SK-N-SH (cell line): ENCODE results near the gene CHPF2. TPM values are rescaled to one million over a fixed set of nuclear protein-coding genes. Genes with fewer than 3 reads are reported as not detected.

ENCODE experiments used
- CTCF ChIA-PET: fragments of 300-600, 350-600 bp; formaldehyde crosslinking; extraction: SDS; loops from one replicate; lab custom pipeline; 2021; lab: Yijun Ruan, JAX
- POLR2A ChIA-PET: fragments of 350-600 bp; sonication (Branson Sonifier 250); formaldehyde crosslinking; extraction: SDS; loops from one replicate; lab custom pipeline; 2020; ENCODE audit warnings: antibody characterized with exemption, inconsistent platforms; lab: Yijun Ruan, JAX
- DNase-seq: peaks from one replicate; pipeline ENCODE4 v3.0.0; 2012
- H2AFZ ChIP-seq: fragments of 200-600 bp; sonication (generic); 2 replicates; pipeline ENCODE4 v1.8.1; 2016; ENCODE audit warnings: antibody characterized with exemption, mild to moderate bottlenecking, low read depth
- H3F3A ChIP-seq: fragments of 200-600 bp; sonication (generic); replicated peaks from 2 replicates; pipeline ENCODE3; 2016; ENCODE audit warnings: antibody characterized with exemption, mild to moderate bottlenecking; ENCODE audit not compliant: insufficient read depth
- H3K27ac ChIP-seq, 2 experiments: fragments of 200-500 bp in 1 of 2; fragments of 200-600 bp in 1 of 2; sonication (Bioruptor generic) in 1 of 2; sonication (generic), shearing (Covaris generic) in 1 of 2; 2 replicates each; pipeline versions ENCODE4 v1.5.1 to v1.6.1; 2014 to 2016; ENCODE audit warnings: low read depth in 2 of 2, inconsistent platforms in 1 of 2, low read length in 1 of 2, mild to moderate bottlenecking in 1 of 2, mixed read lengths in 1 of 2
- H3K27me3 ChIP-seq: fragments of 200-600 bp; sonication (generic), shearing (Covaris generic); 2 replicates; pipeline ENCODE4 v1.6.1; 2016; ENCODE audit warnings: mixed run types; ENCODE audit not compliant: insufficient read depth
- H3K36me3 ChIP-seq, 2 experiments: fragments of 200-500 bp in 1 of 2; fragments of 200-600 bp in 1 of 2; sonication (Bioruptor generic) in 1 of 2; sonication (generic) in 1 of 2; replicated peaks in 1 of 2; 2 replicates each; pipeline versions ENCODE3 to v1.5.1; 2014 to 2016; ENCODE audit warnings: low read length in 1 of 2, mild to moderate bottlenecking in 1 of 2; ENCODE audit not compliant: insufficient read depth in 2 of 2, control insufficient read depth in 1 of 2
- H3K4me1 ChIP-seq, 2 experiments: fragments of 200-500 bp in 1 of 2; fragments of 200-600 bp in 1 of 2; sonication (Bioruptor generic) in 1 of 2; sonication (generic), shearing (Covaris generic) in 1 of 2; 2 replicates each; pipeline versions ENCODE4 v1.5.1 to v1.6.1; 2014 to 2016; ENCODE audit warnings: low read depth in 1 of 2, low read length in 1 of 2, mixed run types in 1 of 2; ENCODE audit not compliant: insufficient read depth in 2 of 2, control insufficient read depth in 1 of 2
- H3K4me2 ChIP-seq: fragments of 200-600 bp; sonication (generic), shearing (Covaris generic); 2 replicates; pipeline ENCODE4 v1.6.1; 2017; ENCODE audit warnings: mixed run types
- H3K4me3 ChIP-seq, 2 experiments: fragments of 200-500 bp in 1 of 2; fragments of 200-600 bp in 1 of 2; sonication (Bioruptor generic) in 1 of 2; sonication (generic), shearing (Covaris generic) in 1 of 2; 2 replicates each; pipeline versions ENCODE4 v1.5.1 to v1.8.1; 2014 to 2016; ENCODE audit warnings: low read depth in 2 of 2, inconsistent platforms in 1 of 2, low read length in 1 of 2, mild to moderate bottlenecking in 1 of 2, mixed read lengths in 1 of 2, moderate library complexity in 1 of 2
- H3K79me2 ChIP-seq: fragments of 200-600 bp; sonication (generic); 2 replicates; pipeline ENCODE4 v1.8.1; 2017; ENCODE audit warnings: mild to moderate bottlenecking; ENCODE audit not compliant: insufficient read depth
- H3K9ac ChIP-seq: fragments of 200-600 bp; sonication (generic); 2 replicates; pipeline ENCODE4 v1.6.1; 2017; ENCODE audit warnings: mixed run types
- H3K9me2 ChIP-seq: fragments of 200-600 bp; sonication (generic); 2 replicates; pipeline ENCODE4 v1.6.1; 2017; ENCODE audit warnings: mixed run types
- H3K9me3 ChIP-seq: fragments of 200-600 bp; sonication (generic); 2 replicates; pipeline ENCODE4 v1.6.1; 2017; ENCODE audit warnings: mixed run types, mild to moderate bottlenecking, moderate library complexity
- H4K20me1 ChIP-seq: fragments of 200-600 bp; sonication (generic); 2 replicates; pipeline ENCODE4 v1.6.1; 2017; ENCODE audit warnings: mild to moderate bottlenecking, mixed run types; ENCODE audit not compliant: insufficient read depth
- CHD2 ChIP-seq: fragments of 150-350 bp; IDR thresholded peaks from 2 replicates; pipeline ENCODE4 v1.6.1; 2018; ENCODE audit warnings: low read length; ENCODE audit not compliant: partially characterized antibody
- CTCF ChIP-seq: fragments of 200-600 bp; sonication (generic); IDR thresholded peaks from 2 replicates; pipeline ENCODE4 v1.6.1; 2017; ENCODE audit warnings: antibody characterized with exemption, mild to moderate bottlenecking, moderate library complexity
- ELF1 ChIP-seq: IDR thresholded peaks from 2 replicates; pipeline ENCODE4 v1.4.0; 2012
- FOXM1 ChIP-seq: IDR thresholded peaks from 2 replicates; pipeline ENCODE4 v1.4.0; 2012; ENCODE audit warnings: low read depth, mild to moderate bottlenecking
- IRF3 ChIP-seq: fragments of 150-350 bp; IDR thresholded peaks from 2 replicates; pipeline ENCODE4 v1.6.1; 2016; ENCODE audit warnings: mild to moderate bottlenecking, low read depth, low read length
- MXI1 ChIP-seq: IDR thresholded peaks from 2 replicates; pipeline ENCODE4 v1.6.1; 2012; ENCODE audit warnings: mild to moderate bottlenecking, low read depth, low read length, improper control_type of control experiment
- NFIC ChIP-seq: IDR thresholded peaks from 2 replicates; pipeline ENCODE4 v1.4.0; 2012; ENCODE audit warnings: borderline replicate concordance
- PBX3 ChIP-seq: IDR thresholded peaks from 2 replicates; pipeline ENCODE4; 2012
- POLR2AphosphoS5 ChIP-seq: IDR thresholded peaks from 2 replicates; pipeline ENCODE4 v1.6.1; 2012; ENCODE audit warnings: low read depth, low read length
- REST ChIP-seq: IDR thresholded peaks from 2 replicates; pipeline ENCODE4 v1.6.1; 2012; ENCODE audit warnings: mild to moderate bottlenecking, low read depth, low read length, moderate library complexity
- TEAD4 ChIP-seq: IDR thresholded peaks from 2 replicates; pipeline ENCODE4 v1.4.0; 2012; ENCODE audit warnings: mild to moderate bottlenecking, borderline replicate concordance; ENCODE audit not compliant: insufficient read depth
- WGBS: methylation state at CpG from one replicate; pipeline ENCODE4 v1.1.6; 2017; ENCODE audit warnings: low lambda C conversion rate; 5-methylcytosine and 5-hydroxymethylcytosine counted together
- polyA plus RNA-seq, 3 experiments: library from polyadenylated mRNA; depleted of rRNA; stranded (reverse); fragments of >200 nt; gene quantifications; 2 replicates each; pipeline ENCODE4 v1.2.3, GENCODE V29; 2012
- TF ChIP-seq, protein P1 (sequence below): IDR thresholded peaks from 2 replicates; pipeline ENCODE4 v1.4.0; 2012; ENCODE audit warnings: low read depth, borderline replicate concordance
- TF ChIP-seq, protein P2 (sequence below): fragments of 150-350 bp; IDR thresholded peaks from 2 replicates; pipeline ENCODE4 v1.6.1; 2017; ENCODE audit warnings: antibody characterized with exemption, low read length, low read depth, borderline replicate concordance

Gene CHPF2
- polyA plus RNA-seq, 1 of the 3 experiments (the other 2 are of a cell fraction) = 68.6 TPM

GRCh38 chr7:151275813-151276577, 43.7 kb downstream of the CHPF2 start:
- no peaks in the 10 kb centered on the region for H3F3A ChIP-seq
- WGBS = 47% methylated on average over 10 of the region's 10 CpGs
- TF ChIP-seq NFIC = no peak
- TF ChIP-seq, protein P1, sequence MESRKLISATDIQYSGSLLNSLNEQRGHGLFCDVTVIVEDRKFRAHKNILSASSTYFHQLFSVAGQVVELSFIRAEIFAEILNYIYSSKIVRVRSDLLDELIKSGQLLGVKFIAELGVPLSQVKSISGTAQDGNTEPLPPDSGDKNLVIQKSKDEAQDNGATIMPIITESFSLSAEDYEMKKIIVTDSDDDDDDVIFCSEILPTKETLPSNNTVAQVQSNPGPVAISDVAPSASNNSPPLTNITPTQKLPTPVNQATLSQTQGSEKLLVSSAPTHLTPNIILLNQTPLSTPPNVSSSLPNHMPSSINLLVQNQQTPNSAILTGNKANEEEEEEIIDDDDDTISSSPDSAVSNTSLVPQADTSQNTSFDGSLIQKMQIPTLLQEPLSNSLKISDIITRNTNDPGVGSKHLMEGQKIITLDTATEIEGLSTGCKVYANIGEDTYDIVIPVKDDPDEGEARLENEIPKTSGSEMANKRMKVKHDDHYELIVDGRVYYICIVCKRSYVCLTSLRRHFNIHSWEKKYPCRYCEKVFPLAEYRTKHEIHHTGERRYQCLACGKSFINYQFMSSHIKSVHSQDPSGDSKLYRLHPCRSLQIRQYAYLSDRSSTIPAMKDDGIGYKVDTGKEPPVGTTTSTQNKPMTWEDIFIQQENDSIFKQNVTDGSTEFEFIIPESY = no peak
- no peak for TF ChIP-seq REST
- TF ChIP-seq CHD2 = no peak
- no peak for TF ChIP-seq CTCF
- no peak for TF ChIP-seq ELF1
- no peak for TF ChIP-seq POLR2AphosphoS5
- no peak for TF ChIP-seq FOXM1
- TF ChIP-seq IRF3 = no peak
- TF ChIP-seq, protein P2, sequence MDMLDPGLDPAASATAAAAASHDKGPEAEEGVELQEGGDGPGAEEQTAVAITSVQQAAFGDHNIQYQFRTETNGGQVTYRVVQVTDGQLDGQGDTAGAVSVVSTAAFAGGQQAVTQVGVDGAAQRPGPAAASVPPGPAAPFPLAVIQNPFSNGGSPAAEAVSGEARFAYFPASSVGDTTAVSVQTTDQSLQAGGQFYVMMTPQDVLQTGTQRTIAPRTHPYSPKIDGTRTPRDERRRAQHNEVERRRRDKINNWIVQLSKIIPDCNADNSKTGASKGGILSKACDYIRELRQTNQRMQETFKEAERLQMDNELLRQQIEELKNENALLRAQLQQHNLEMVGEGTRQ = no peak
- TF ChIP-seq PBX3 = no peak
- TF ChIP-seq TEAD4 = no peak
- TF ChIP-seq MXI1 = no peak
- TF ChIP-seq, all 33 proteins: peak for 0
- H3K36me3 ChIP-seq = no peaks in the 10 kb centered on the region
- peak overlapping the region; percentile 75 for H3K4me2 ChIP-seq
- H3K27me3 ChIP-seq = no peaks in the 10 kb centered on the region
- no peaks in the 10 kb centered on the region for H3K9me3 ChIP-seq
- no peak overlapping the region for H3K9ac ChIP-seq
- H3K9me2 ChIP-seq = no peaks in the 10 kb centered on the region
- POLR2A ChIA-PET = interaction anchor here (0.9 kb wide), 1 partner anchor 24 kb away, joined by 3 read pairs; no protein-coding TSS in a partner anchor
- DNase-seq = peak; percentile 58
- H3K4me1 ChIP-seq = peaks cover 0 to 12% of the 10 kb centered on the region in 2 experiments; a peak in 1 of 4 replicates
- H3K79me2 ChIP-seq = no peaks in the 10 kb centered on the region
- H4K20me1 ChIP-seq = no peaks in the 10 kb centered on the region
- H3K4me3 ChIP-seq = peak overlapping the region; percentile 55 to 59
- no peak overlapping the region for H2AFZ ChIP-seq
- CTCF ChIA-PET = interaction anchor here (0.9 to 2.4 kb wide), 4 partner anchors 12 to 32 kb away, joined by 3 to 14 read pairs (median 3); no protein-coding TSS in a partner anchor
- no peak overlapping the region for H3K27ac ChIP-seq
